WERI-Rb-1 (cell line): ENCODE data around the gene CYP2A7.
"Not testable (repeated sequence)": the region's sequence is repeated elsewhere in the genome, so short reads cannot be mapped to it uniquely, and the experiment has no call there.

ENCODE experiments used
- DNase-seq: peaks from one replicate; pipeline ENCODE4 v3.0.0-alpha.2; 2020
- H3K27ac ChIP-seq: fragments of 250-450 bp; sonication (Bioruptor Pico); 2 replicates; pipeline ENCODE4 v1.5.1; 2020; ENCODE audit warnings: mild to moderate bottlenecking, moderate library complexity
- H3K27me3 ChIP-seq: fragments of 250-450 bp; sonication (Bioruptor Pico); 2 replicates; pipeline ENCODE4 v1.5.1; 2021; ENCODE audit warnings: mild to moderate bottlenecking, low read depth, moderate library complexity; ENCODE audit not compliant: insufficient read depth, severe bottlenecking
- H3K36me3 ChIP-seq: fragments of 250-450 bp; sonication (Bioruptor Pico); 2 replicates; pipeline ENCODE4 v1.5.1; 2020; ENCODE audit warnings: mild to moderate bottlenecking, moderate library complexity
- H3K4me3 ChIP-seq: 2 replicates; pipeline ENCODE4 v1.5.1; 2011; ENCODE audit warnings: low read depth, mild to moderate bottlenecking, control low read depth, low read length
- H3K9me3 ChIP-seq: fragments of 250-450 bp; sonication (Bioruptor Pico); 2 replicates; pipeline ENCODE4 v1.5.1; 2021; ENCODE audit warnings: mild to moderate bottlenecking, moderate library complexity; ENCODE audit not compliant: severe bottlenecking
- TF ChIP-seq, protein P1 (sequence below): IDR thresholded peaks from 2 replicates; pipeline ENCODE4 v1.5.1; 2011; ENCODE audit warnings: low read depth, mild to moderate bottlenecking, control low read depth, inconsistent platforms, low read length

CYP2A7 gene

DNA sequence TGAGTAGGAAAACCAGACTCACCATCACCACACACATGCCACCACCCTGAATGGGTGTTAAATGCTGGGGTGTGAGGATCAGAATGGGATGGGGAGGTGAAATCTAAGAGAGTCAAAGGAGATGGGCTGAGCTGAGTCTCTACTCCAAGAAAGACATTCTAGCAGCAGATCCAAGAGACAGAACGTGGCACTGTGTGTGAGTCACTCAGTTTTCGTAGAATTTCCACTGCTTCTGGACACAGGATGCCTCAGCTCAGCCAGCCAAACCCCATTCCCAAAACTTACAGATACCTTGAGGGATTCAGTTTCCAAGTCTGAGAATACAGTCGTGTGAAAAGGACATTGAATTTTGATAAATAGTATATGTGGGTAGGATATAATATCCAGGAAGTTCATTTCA, 7.3 kb upstream of the CYP2A7 start:
- TF ChIP-seq, protein P1, sequence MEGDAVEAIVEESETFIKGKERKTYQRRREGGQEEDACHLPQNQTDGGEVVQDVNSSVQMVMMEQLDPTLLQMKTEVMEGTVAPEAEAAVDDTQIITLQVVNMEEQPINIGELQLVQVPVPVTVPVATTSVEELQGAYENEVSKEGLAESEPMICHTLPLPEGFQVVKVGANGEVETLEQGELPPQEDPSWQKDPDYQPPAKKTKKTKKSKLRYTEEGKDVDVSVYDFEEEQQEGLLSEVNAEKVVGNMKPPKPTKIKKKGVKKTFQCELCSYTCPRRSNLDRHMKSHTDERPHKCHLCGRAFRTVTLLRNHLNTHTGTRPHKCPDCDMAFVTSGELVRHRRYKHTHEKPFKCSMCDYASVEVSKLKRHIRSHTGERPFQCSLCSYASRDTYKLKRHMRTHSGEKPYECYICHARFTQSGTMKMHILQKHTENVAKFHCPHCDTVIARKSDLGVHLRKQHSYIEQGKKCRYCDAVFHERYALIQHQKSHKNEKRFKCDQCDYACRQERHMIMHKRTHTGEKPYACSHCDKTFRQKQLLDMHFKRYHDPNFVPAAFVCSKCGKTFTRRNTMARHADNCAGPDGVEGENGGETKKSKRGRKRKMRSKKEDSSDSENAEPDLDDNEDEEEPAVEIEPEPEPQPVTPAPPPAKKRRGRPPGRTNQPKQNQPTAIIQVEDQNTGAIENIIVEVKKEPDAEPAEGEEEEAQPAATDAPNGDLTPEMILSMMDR: no peak
- H3K36me3 ChIP-seq: no peaks in the 10 kb centered on the region
- no peak overlapping the region for H3K4me3 ChIP-seq
- no peak for DNase-seq
- no peak overlapping the region for H3K27ac ChIP-seq
- H3K9me3 ChIP-seq: no peaks in the 10 kb centered on the region
- H3K27me3 ChIP-seq: no peaks in the 10 kb centered on the region

DNA sequence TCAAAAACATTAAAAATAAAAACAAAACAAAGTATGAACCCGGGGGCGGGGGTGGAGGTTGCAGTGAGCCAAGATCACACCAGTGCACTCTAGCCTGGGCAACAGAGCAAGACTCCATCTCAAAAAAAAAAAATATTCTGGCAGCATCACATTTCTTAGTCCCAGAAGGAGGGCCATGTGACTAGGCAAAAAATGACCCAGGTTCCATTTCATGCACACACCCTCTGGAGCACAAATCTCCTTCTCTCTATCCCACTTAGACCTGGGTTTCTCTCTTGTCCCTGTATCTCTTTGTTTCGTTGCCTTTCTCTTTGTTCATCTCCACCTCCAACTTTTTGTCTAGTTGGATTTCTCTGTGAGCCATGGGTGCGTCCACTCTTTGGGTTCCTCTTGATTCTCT, 6.2 kb upstream of the CYP2A7 start:
- no peaks in the 10 kb centered on the region for H3K36me3 ChIP-seq
- TF ChIP-seq, protein P1: no peak

DNA sequence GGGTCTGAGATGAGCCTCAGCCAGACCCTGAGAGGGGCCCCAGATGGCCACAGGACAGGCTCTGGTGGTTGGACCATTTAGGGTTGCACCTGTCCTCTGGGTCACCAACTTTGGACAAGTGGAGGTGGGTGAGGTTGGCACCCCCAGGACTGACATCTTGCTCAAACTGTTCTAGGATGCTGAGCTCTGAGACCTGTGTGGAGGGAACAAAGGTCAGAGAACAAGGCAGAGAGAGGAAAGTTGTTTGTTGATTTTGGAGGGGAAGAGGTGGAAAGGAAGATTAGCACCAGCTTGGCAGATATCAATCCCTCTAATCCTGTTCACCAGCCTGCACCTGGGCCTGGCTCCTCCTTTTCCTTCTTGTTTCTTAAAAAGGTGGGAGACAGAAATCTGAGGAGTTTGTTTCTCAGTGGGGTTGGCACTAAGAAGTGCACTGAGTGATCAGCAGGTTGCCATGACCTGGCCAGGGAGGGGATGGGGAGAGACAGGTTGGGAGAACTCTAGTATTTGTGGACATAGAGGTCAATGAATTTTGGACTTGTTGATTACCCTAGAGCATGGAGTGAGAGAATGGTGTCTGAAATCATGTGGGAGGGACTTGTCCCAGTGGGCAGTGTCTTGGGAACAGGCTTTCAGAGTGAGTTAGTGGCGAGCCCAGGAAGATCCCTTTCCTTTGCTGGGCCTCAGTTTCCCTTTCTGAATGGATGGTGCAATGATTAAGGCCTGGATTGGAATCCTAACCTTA, 2.3 kb upstream of the CYP2A7 start:
- H3K36me3 ChIP-seq, H3K4me3 ChIP-seq, H3K9me3 ChIP-seq, H3K27me3 ChIP-seq, H3K27ac ChIP-seq, DNase-seq: not testable (repeated sequence)

More for the DNA sequence above, 6.2 kb upstream of the CYP2A7 start:
- no peak overlapping the region for H3K27ac ChIP-seq
- H3K4me3 ChIP-seq: no peak overlapping the region
- no peaks in the 10 kb centered on the region for H3K27me3 ChIP-seq
- H3K9me3 ChIP-seq: no peaks in the 10 kb centered on the region
- no peak for DNase-seq

DNA sequence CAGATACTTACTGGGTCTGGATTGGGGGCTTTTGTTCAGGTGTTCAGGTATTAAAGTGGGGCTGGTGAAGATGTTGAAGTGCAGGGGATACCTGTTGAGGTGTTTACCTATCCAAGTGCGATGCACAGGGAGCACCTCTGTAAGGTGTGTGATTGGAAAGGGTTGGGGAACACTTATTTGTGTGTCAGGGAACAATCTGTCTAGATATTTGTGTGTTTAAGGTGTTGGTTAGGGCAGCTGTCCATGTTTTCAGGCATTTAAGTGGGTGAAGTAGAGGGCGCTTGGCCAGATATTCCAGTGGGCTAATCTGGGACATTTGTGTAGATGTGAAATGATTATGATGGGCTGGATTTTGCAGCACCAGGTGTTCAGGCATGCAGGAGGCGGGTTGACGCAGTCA, 2.7 kb downstream of the CYP2A7 start:
- H3K9me3 ChIP-seq, H3K36me3 ChIP-seq, DNase-seq, H3K4me3 ChIP-seq, H3K27ac ChIP-seq, H3K27me3 ChIP-seq: not testable (repeated sequence)

DNA sequence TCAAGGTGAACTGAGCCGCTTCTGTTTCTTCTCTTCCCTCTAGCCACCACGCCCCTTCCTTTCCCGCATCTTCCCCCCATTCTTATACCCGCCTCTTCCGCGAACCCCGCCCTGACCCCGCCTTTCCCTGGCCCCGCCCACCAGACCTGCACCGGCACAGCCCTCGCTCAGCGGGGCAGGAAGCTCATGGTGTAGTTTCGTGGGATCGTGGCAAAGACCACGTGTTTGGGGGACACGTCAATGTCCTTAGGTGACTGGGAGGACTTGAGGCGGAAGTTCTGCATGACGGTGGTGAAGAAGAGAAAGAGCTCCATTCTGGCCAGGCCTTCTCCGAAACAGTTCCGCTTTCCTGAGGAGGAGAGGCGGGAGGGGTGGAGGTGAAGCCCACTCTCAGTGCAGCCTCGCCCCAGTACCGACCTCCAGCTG, 6.5 kb downstream of the CYP2A7 start:
- not testable (repeated sequence) for DNase-seq, H3K4me3 ChIP-seq, H3K9me3 ChIP-seq, H3K27me3 ChIP-seq, H3K27ac ChIP-seq, H3K36me3 ChIP-seq

DNA sequence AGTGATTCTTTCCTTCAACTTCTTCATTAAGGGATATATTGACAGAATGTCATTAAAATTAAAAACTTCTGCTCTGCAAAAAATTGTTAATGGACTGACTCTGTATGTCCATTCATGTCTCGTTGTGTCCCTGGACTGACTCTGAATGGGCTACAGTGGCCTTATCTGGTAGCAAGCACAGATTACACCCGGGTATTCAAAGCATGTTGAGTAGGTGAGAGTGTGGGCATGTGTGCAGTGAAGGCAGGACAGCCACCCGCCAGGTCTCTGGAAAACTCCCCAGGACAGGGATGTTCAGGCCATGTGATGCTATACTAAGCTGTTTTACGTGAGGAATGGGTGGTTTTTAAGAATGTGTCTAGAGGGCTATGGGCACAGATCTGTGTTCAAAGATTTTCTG, 7.2 kb downstream of the CYP2A7 start:
- H3K36me3 ChIP-seq, H3K27me3 ChIP-seq, H3K9me3 ChIP-seq, H3K4me3 ChIP-seq, H3K27ac ChIP-seq, DNase-seq: not testable (repeated sequence)

DNA sequence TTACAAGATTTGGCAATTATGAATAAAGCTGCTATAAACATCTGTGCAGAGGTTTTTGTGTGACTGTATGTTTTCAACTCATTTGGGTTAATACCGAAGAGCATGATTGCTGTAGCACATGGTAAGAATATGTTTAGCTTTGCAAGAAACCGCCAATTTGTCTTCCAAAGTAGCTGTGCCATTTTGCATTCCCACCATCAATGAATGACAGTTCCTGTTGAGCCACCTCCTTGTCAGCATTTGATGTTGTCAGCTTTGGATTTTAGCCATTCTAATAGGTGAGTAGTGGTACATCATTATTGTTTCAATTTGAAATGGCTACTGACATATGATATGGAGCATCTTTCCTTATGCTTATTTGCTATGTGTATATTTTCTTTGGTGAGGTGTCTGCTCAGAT, 8.2 kb downstream of the CYP2A7 start:
- not testable (repeated sequence) for H3K27ac ChIP-seq, H3K4me3 ChIP-seq, H3K27me3 ChIP-seq, H3K36me3 ChIP-seq, H3K9me3 ChIP-seq, DNase-seq

DNA sequence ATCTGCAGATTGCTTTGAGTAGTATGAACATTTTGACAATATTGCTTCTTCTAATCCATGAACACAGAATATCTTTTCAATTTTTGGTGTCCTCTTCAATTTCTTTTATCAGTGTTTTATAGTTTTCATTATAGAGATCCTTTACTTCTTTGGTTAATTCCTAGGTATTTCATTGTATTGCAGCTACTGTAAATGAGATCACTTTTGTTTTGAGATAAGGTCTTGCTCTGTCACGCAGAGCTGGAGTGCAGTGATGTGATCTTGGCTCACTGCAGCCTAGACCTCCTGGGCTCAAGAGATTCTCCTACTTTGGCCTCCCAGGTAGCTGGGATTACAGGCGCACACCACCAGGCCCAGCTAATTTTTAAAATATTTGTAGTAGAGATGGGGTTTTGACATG, 9.8 kb downstream of the CYP2A7 start:
- no peaks in the 10 kb centered on the region for H3K27me3 ChIP-seq
- TF ChIP-seq, protein P1: no peak
- DNase-seq: no peak
- no peaks in the 10 kb centered on the region for H3K9me3 ChIP-seq
- H3K27ac ChIP-seq: no peak overlapping the region
- no peaks in the 10 kb centered on the region for H3K36me3 ChIP-seq
- H3K4me3 ChIP-seq: no peak overlapping the region
